ENCODE measurements around the gene PLD3.

Gene PLD3

GRCh38 chr19:40418040-40418439 is 69.5 kb downstream of the PLD3 start:
- ChIA-PET POLR2A (interaction anchor here (0.7 to 1.2 kb wide), 2 partner anchors 8 to 39 kb away, joined by 4 to 11 read pairs; partner anchors contain the start of gene SERTAD1), CTCF (interaction anchor here (0.8 to 4.6 kb wide), 5 partner anchors 10 to 47 kb away, joined by 3 to 30 read pairs (median 3); partner anchors contain the start of gene BLVRB)
- no peak for DNase-seq (ENCODE audit: extremely low spot score)
- no peak for TF ChIP-seq CTCF (IDR thresholded peaks at IDR 0.05; ENCODE audit: control extremely low read depth, extremely low read depth, low read depth, missing control alignments)

- ChIA-PET POLR2A (interaction anchor here (0.6 to 1.4 kb wide), 3 partner anchors 9 to 376 kb away, joined by 3 to 6 read pairs (median 3); partner anchors contain the start of genes C19orf47 and PLD3), CTCF (interaction anchor here (1.6 to 6.3 kb wide), 4 partner anchors 11 to 46 kb away, joined by 4 to 42 read pairs (median 21); partner anchors contain the start of genes BLVRB and SPTBN4)
- no peak for TF ChIP-seq CTCF (IDR thresholded peaks at IDR 0.05; ENCODE audit: control extremely low read depth, extremely low read depth, low read depth, missing control alignments)
- no peak for DNase-seq (ENCODE audit: extremely low spot score)
Observed at GRCh38 chr19:40419066-40419612, 70.6 kb downstream of the PLD3 start.

GRCh38 chr19:40419780-40420179 is 71.3 kb downstream of the PLD3 start:
- no peak for DNase-seq (ENCODE audit: extremely low spot score)
- POLR2A ChIA-PET, result interaction anchor here (0.5 to 1.8 kb wide), 7 partner anchors 10 to 375 kb away, joined by 3 to 11 read pairs (median 5); partner anchors contain the start of genes C19orf47 and PLD3
- no peak for TF ChIP-seq CTCF (IDR thresholded peaks at IDR 0.05; ENCODE audit: control extremely low read depth, extremely low read depth, low read depth, missing control alignments)
- CTCF ChIA-PET, result interaction anchor here (0.9 to 6.3 kb wide), 16 partner anchors 8 to 215 kb away, joined by 3 to 42 read pairs (median 6); partner anchors contain the start of genes BLVRB, C19orf47 and SPTBN4

GRCh38 chr19:40420451-40420765 is 71.9 kb downstream of the PLD3 start:
- CTCF ChIA-PET, result interaction anchor here (0.8 to 6.3 kb wide), 26 partner anchors 9 to 358 kb away, joined by 3 to 42 read pairs (median 4); partner anchors contain the start of genes BLVRB, C19orf47, RAB4B and SERTAD3
- TF ChIP-seq CTCF (IDR thresholded peaks at IDR 0.05; ENCODE audit: control extremely low read depth, extremely low read depth, low read depth, missing control alignments), result no peak
- POLR2A ChIA-PET, result interaction anchor here (0.5 to 1.8 kb wide), 15 partner anchors 8 to 329 kb away, joined by 3 to 12 read pairs (median 4); partner anchors contain the start of genes BLVRB, C19orf47 and PLD3
- DNase-seq (ENCODE audit: extremely low spot score), result no peak

GRCh38 chr19:40420766-40421765 is 72.6 kb downstream of the PLD3 start:
- peak; percentile 90 for TF ChIP-seq CTCF (IDR thresholded peaks at IDR 0.05; ENCODE audit: control extremely low read depth, extremely low read depth, low read depth, missing control alignments)
- ChIA-PET POLR2A (interaction anchor here (0.6 to 1.8 kb wide), 15 partner anchors 8 to 150 kb away, joined by 3 to 12 read pairs (median 4); partner anchors contain the start of genes BLVRB, C19orf47 and PLD3), CTCF (interaction anchor here (0.8 to 6.3 kb wide), 25 partner anchors 8 to 357 kb away, joined by 3 to 42 read pairs (median 4); partner anchors contain the start of genes BLVRB, RAB4B, SERTAD3 and SPTBN4)
- DNase-seq (ENCODE audit: extremely low spot score), result peak; percentile 79
